NCI-H1694 treated with DMSO at 0.1 percent for 48 hours (cell line): ENCODE measurements around the gene USB1.

Source experiments
- DNase-seq: peaks from one replicate; lab custom pipeline; 2025; lab: John Stamatoyannopoulos, UW

The USB1 gene

DNA sequence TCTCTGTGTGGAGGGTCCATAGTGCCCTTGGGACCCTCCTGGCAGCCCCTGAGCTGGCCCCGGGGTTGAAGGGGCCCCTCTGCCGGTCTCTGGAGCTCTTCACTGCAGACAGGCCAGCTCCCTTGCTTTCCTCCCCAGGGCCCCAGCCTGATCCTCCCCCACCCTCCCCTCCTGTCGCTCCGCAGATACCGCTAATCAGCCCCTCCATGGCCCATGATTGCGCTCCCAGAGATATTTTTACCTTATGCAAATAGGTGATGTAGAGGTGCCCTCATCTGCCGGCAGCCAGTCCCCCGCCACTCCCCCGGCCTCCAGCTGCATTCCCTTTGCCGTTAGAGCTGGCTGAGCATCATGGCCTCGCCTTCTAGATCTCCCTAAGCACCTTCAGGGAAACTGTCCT, 33.6 kb downstream of the USB1 start:
- no peak for DNase-seq

DNA sequence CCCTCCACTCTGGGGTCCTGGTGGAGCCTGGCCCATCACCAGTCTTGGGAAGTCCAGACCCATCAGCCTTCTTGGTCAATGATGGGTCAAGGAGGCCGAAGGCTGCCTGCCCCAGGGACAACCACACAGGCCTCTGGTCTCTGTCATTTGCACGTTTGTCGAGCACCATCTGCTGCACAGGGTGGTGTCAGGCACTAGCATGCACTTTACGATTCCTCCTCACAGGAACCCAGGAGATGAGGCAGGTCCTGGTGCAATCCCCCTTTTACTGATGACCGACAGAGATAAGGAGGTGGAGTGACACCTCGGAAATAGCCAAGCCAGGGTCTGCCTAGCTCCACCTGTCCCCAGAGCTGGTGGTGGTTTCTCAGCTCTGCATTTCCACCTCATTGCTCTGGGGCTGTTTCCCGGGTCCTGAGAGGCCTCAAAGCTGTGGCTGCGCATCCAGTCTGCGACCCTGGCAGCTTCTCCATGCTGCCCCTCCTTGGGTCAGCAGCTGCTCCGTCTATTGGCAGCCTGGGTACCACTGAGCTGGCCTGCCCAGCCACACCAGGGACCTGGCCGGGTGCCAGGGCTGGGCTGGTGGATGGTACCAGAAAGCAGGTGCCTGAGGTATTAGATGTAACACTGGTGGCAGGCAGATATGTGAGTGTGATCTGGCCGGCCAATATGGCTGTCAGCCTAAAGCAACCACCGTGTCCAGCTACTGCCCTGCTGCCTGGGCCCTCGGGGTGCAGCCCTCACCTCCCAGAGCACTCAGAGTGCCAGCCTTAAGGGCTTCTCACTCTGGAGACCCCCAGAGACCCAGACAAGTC, 34.4 kb downstream of the USB1 start:
- no peak for DNase-seq

DNA sequence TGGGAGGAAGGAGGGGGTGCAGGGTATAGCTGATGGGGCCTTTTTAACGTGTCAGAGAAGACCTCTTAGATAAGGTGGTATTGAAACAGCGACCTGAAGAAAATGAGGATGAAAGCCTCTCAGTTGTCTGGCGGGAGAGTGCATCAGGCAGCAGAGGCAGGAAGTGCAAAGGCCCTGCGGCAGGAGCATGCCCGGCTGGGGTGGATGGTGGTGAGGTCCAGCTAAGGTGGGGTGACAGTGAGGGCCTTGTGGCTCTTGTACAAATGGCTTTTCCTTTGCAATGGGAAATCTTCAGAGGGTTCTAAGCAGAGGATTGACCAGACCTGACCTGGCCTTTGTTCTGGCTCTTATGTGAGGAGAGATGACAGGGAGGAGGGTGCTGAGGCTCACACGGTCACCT, 35.7 kb downstream of the USB1 start:
- no peak for DNase-seq

DNA sequence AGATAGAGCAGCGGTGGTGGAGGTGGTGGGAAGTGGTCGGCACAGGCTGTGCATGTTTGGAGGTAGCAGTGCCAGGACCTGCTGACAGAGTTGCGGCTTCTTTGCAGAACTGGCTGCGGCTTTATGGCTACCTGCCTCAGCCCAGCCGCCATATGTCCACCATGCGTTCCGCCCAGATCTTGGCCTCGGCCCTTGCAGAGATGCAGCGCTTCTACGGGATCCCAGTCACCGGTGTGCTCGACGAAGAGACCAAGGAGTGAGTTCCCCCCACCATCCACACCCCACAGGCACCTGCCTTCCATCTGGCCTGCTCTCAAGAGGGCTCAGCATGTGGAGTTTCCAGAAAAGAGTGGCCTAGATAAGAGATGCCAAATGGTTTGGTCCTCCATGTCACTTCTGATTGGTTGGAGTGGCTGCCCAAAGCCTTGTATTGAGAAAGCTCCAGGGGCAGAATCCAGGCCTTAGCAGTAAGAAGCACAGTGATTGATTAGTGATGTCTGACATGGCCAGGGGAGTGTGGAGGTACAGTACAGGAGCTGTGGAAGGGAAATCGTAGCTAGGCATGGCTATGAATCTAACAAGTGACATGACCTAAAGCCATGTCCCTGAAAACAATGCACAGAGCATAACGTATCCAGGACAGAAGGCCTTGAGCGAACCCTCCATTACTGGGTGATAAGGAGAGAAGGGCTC, 36.3 kb downstream of the USB1 start:
- DNase-seq = no peak

DNA sequence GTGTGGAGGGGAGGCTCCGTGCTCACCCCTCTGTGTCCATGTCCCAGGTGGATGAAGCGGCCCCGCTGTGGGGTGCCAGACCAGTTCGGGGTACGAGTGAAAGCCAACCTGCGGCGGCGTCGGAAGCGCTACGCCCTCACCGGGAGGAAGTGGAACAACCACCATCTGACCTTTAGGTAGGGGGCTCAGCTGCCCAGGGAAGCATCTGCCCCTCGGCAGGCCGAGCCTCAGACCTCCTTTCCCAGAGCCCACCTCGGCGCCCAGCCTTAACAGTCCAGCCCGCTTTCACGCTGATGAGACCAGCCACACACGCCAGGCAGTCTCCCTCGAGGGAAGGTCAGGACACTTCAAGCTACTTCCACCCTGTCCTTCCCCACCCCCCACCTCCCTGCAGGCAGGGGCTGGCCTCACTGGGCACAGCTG, 37.0 kb downstream of the USB1 start:
- no peak for DNase-seq

DNA sequence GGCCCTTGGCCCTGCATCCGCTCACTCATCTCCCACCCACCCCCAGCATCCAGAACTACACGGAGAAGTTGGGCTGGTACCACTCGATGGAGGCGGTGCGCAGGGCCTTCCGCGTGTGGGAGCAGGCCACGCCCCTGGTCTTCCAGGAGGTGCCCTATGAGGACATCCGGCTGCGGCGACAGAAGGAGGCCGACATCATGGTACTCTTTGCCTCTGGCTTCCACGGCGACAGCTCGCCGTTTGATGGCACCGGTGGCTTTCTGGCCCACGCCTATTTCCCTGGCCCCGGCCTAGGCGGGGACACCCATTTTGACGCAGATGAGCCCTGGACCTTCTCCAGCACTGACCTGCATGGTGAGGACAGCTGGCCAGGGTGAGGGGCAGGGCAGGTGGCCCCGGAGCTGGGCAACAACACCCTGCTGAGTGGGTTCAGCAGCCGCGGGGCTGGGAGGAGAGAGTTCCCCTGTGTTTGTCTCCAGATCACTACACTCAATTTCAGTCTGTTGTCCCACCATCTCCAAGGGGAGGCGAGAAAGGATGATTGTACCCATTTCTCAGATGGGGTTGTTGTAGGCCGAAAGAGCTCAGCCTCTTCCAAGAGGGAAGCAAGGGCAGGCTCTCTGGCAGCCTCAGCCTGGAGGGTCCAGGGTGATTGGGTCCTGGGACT, 38.8 kb downstream of the USB1 start:
- no peak for DNase-seq

DNA sequence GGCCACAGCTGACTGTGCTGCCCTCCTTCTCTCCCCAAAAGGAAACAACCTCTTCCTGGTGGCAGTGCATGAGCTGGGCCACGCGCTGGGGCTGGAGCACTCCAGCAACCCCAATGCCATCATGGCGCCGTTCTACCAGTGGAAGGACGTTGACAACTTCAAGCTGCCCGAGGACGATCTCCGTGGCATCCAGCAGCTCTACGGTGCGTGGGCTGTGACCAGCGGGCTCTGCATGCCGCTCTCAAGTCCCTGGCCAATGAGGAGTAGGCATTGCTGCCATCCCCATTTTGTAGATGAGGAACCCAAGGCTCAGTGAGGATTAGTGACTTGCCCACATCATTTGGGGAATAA, 39.3 kb downstream of the USB1 start:
- no peak for DNase-seq

DNA sequence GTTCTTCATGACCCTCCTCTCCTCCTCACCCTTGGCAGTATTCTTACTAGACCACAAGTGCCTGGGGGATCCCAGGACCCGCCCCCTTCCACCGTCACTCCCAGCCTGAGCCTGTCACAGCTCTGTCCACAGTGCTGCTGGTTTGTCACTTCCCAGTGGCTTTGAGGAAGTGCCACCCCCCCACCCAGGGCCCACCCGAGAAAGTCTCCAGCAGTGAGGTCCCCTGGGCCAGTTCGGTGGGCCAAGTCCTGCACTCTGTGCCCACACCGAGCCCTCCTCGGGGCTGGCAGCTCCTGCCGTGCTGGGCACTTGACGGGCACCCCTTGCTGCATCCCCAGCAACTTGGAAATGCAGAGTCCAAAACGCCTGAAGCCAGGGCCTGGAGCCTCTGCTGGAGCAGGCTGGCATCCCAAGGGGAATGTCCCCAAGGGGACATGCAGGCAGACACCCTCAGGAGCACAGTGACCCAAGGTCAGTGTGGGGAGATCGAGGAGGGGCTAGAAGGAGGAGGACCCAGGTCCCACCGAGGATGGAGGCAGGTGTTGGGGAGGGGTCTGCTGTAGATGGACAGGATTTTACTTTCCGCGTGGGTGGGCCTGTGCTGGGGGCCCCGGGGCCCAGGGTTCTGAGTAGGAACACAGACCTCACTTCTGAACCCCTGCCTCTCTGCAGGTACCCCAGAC, 39.9 kb downstream of the USB1 start:
- no peak for DNase-seq

DNA sequence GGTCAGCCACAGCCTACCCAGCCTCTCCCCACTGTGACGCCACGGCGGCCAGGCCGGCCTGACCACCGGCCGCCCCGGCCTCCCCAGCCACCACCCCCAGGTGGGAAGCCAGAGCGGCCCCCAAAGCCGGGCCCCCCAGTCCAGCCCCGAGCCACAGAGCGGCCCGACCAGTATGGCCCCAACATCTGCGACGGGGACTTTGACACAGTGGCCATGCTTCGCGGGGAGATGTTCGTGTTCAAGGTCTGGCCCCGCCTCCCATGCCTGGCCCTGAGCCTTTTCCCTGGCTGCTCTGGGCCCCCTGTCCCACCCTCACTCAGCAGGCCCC, 40.4 kb downstream of the USB1 start:
- no peak for DNase-seq

DNA sequence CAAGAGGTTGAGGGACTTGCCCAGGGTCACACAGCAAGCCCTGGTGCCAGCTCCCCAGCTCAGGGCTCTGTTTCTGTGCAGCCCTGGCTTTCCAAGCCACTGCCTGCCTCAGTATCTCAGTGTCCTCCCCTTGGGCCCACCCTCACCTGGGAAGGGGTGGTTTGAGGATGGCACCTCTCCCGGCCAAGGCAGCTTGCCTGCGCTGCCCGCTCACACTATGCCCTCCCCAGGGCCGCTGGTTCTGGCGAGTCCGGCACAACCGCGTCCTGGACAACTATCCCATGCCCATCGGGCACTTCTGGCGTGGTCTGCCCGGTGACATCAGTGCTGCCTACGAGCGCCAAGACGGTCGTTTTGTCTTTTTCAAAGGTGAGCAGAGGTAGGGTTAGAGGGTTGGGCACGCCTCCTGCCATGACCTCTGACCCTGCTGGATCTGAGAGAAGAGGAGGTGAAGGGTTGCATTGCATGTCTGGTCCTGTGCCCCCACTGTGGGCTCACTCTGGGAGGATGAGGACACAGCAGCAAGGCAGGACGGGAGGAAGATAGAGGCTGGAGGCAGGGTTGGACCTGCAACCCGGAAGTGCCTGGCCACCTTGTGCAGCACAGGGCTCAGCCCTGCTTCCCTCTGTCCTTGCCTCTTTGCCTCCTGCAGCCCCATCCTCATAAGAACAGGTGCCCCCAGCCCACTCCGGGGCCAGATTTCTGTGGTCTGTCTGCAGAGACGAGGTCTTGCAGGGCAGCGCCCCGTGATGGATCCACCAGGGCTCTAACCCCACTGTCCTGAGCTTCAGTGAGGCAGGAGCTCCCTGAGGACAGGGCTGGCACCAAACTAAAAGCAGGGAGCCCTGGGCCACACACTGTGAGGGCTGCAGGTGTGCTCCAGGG, 41.0 kb downstream of the USB1 start:
- no peak for DNase-seq

DNA sequence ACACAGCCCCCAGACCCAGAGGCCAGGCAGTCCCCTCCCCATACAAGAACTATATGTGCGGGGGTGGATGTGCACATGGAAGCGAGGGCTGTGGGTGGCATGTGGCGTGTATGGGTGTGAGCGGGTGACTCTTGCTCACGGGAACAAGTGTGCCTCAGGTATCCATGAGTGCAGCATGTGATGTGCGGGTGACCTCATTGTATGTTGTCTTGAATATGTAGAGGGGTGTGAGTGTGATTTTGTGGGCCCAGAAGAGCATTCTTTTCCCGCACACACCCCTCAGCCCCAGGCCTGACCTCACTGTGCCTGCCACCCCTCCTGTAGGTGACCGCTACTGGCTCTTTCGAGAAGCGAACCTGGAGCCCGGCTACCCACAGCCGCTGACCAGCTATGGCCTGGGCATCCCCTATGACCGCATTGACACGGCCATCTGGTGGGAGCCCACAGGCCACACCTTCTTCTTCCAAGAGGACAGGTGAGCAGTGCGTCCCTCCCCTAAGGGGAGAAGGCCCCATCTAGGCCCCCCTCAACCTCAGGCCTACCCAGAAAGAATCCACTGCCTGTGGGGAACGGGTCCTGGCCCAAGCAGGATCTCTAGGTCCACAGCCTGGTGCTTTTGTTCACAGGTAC, 41.8 kb downstream of the USB1 start:
- no peak for DNase-seq

DNA sequence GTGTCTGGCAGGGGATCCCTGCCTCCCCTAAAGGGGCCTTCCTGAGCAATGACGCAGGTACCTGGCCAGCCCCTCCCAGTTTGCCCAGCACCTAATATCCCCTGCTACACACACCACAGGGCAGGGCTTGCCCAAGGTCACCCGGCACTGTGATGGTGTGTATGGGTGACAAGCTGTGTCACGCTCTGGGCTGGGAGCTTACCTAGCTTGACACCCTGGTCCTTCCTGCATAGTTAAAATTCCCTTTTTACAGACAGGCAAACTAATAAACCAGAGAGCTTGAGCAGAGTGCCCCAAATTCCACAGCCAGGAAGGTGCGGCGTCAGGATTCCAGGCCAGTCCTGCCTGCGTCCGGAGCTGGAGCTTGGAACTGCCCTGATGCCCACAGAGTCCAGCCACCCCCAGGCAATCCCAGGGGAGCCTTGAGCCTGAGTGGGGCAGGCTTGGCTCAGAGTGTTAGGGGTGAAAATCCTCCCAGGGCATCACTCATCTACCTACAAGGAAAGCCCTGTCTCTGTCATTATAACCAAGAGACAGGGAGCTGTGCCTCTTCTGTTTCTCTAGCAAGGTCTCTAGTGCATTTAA, 42.5 kb downstream of the USB1 start:
- no peak for DNase-seq

DNA sequence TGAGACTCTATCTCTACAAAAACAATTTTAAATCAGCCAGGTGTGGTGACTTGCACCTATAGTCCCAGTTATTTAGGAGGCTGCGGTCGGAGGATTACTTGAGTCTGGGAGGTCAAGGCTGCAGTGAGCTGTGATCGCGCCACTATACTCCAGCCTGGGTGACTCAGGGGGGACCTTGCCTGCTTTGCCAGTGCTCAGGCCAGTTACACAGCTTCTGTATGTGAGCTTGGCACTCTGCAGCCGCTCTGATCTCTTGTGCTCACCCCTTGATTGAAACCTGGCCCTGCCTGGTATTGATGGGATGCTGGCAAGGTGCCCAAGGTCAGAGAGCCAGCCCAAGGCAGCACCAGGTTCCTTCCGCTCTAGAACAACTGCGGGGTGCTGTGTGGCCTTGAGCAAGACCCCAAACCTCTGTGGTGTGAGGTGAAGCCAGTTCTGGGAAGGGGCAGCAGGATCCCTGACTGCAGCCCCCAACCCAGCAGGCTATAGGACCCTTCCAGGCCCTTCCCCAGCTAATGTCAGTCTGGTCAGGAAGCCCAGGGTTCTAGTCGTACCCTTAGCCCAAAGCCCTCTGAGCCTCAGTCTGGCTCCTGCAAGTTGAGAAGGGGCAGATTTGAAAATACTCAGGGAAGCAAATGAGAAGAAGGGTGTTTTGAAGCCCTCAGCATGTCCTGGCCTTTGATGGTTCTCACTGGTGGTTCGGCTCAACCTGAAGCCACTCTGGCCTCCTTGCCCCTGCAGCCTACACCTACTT, 43.2 kb downstream of the USB1 start:
- no peak for DNase-seq

DNA sequence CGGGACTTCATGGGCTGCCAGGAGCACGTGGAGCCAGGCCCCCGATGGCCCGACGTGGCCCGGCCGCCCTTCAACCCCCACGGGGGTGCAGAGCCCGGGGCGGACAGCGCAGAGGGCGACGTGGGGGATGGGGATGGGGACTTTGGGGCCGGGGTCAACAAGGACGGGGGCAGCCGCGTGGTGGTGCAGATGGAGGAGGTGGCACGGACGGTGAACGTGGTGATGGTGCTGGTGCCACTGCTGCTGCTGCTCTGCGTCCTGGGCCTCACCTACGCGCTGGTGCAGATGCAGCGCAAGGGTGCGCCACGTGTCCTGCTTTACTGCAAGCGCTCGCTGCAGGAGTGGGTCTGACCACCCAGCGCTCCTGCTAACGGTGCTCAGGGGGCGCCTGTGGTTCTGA, 43.9 kb downstream of the USB1 start:
- no peak for DNase-seq

DNA sequence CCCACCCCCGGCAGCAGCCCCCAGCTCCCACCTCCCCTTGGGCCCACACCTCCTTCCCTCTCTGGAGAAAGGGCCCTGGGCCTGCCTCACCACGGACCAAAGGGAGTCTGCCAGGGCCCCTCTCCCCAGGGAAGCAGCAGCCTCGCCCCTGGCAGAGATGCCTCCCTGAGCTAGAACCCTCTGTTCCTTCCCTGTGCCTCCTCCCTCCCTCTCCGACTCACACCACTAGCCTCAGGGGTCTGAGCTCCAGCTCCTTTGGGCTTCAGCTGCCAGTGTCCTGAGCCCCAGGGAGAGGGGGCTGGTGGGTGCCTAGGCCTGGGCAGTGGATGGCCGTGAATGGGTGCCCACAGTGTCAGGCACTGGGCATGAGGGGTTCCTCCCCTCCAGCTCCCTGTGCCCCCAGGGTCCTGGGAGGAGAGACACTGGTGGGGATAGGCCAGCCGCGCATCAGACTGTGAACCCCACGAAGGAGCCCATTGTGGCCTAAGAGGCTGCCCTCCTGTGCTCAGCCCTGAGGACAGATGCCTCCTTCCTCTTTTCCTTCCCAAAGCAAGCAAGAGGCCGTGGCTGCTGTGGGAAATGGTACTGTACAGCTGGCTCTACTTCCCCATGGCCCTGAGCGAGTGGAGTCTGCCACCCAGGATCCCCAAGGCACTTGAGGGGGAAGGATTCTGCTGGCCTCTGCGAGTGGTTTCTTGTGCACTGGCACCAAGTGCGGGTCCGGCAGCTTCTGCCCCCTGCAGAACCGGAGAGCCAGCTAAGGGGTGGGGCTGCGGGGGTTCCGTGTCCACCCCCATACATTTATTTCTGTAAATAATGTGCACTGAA, 45.1 kb downstream of the USB1 start:
- DNase-seq = no peak

DNA sequence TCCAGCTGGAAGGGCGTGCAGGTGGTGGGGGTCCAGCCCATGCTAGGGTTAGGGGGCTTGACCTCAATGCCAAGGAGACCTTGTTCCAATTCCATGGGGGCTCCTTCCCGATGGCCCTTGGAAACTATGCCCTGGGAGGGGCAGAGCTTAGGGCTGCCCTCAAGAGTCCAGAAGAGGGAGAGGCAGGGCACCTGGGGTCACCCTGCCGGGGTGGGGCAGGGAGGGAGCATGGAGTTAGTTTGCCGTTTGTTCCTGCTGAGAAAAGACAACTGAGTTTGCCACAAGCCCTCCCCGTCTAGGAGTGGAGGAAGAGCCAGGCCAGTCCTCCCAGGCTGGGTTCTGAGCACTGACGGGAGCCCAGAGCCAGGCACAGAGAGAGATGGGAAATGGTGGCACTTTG, 45.7 kb downstream of the USB1 start:
- DNase-seq = no peak

DNA sequence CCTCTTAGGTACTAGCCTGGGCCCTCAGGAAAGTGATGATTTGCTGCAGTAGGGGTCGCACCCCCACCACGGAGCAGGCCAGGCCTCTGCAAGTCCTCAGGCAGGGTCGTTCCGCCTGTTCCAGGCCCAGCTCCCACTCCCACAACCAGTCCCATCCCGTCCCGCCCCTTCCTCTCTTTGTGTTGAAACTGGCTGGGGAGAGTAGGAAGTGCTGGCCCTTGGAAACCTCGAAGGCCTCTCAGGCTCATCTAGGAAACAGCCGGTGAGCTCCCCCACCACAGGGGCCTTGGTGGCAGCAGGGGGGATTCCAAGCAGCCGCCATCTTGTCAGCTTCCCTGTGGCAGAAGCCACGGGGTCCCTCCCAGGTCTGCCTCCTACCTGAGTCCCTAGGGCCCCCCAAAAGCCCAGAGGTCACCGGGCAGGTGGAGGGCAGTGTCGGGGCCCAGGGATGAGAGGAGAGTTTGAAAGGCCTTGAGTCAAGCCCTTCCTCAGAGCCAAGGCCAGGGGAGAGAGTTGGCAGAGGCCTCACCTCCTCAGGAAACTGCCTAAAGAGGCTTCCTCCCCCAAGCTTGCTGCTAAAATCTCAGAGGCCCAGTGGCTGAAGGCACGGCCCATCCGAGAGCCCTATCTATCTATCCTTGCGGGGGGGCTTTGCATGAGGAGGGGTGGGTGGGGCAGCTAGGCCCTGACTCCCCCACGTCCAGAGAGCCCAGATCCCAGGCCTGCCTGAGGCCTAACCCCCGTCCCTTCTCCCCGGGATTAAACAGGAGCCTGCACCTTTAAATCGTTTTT, 46.5 kb downstream of the USB1 start:
- no peak for DNase-seq

DNA sequence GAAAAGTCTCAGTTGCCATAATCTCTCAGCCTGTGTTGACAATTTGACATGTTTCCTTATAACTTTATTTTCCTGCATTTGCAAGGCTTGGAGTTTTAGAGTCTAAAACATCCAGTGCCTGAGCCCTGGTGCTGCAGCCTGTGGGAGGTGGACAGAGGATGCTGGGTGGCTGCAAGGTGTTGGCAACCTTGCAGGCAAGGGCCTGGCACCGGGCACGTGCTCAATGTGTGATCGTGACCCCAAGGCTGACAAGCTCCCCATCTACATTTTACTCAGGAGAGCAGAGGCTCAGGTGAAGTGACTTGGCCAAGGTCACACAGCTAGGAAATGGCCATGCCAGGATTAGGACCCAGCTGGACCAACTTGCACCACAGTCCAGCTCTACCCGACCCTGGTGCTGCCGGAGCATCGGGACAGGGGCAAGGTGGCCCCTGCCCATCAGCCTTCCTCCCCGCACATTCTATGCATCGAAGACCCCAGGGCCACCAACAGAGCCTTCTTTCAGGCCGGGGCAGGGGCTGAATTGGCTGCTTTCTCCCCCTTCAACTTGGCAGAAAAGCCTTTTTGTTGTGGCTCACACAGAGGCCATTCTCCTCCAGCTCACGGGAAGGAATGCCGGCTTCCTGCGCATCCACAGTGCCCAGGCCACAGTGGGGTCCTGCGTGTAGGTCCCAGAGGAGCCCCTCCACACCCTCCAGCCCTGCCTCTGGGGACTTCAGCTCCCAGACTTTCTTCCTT, 47.5 kb downstream of the USB1 start:
- DNase-seq = no peak
